RWPE2 (cell line): ENCODE measurements around the gene PKD2.
A peak's percentile ranks its signal among the peaks of the same experiment; 100 is the strongest.

Experiments used
- ATAC-seq: fragments of 200-7000 bp; cut with Tn5 transposase; 3 replicates; pipeline ENCODE4 v1.9.1; 2021; ENCODE audit warnings: low read depth
- DNase-seq: peaks from one replicate; pipeline ENCODE4 v3.0.0-alpha.2; 2020; ENCODE audit warnings: low spot score
- H3K27ac ChIP-seq: fragments of 450-650 bp; 2 replicates; pipeline ENCODE4 v1.5.1; 2017; ENCODE audit warnings: mild to moderate bottlenecking; ENCODE audit not compliant: poor library complexity, severe bottlenecking
- H3K27me3 ChIP-seq: fragments of 250-450 bp; sonication (Bioruptor Pico); 2 replicates; pipeline ENCODE4 v1.5.1; 2021; ENCODE audit warnings: mild to moderate bottlenecking, moderate library complexity; ENCODE audit not compliant: insufficient read depth, poor library complexity, severe bottlenecking
- H3K36me3 ChIP-seq: fragments of 250-450 bp; sonication (Bioruptor Pico); 2 replicates; pipeline ENCODE4 v1.5.1; 2020; ENCODE audit warnings: low read depth, mild to moderate bottlenecking, moderate library complexity
- H3K4me1 ChIP-seq: fragments of 250-450 bp; sonication (Bioruptor Pico); 2 replicates; pipeline ENCODE4 v1.5.1; 2021; ENCODE audit warnings: mild to moderate bottlenecking, moderate library complexity; ENCODE audit not compliant: insufficient read depth, poor library complexity, severe bottlenecking
- H3K4me3 ChIP-seq: fragments of 250-450 bp; sonication (Bioruptor Pico); 2 replicates; pipeline ENCODE4 v1.5.1; 2021; ENCODE audit warnings: mild to moderate bottlenecking, moderate library complexity; ENCODE audit not compliant: severe bottlenecking
- H3K9me3 ChIP-seq: fragments of 250-450 bp; sonication (Bioruptor Pico); 2 replicates; pipeline ENCODE4 v1.5.1; 2021; ENCODE audit warnings: mild to moderate bottlenecking, moderate library complexity; ENCODE audit not compliant: severe bottlenecking
- TF ChIP-seq, protein P1 (sequence below): fragments of 450-650 bp; IDR thresholded peaks from one replicate; pipeline ENCODE4 v1.5.1; 2017; ENCODE audit warnings: mild to moderate bottlenecking, moderate library complexity; ENCODE audit not compliant: poor library complexity, severe bottlenecking

The PKD2 gene

DNA sequence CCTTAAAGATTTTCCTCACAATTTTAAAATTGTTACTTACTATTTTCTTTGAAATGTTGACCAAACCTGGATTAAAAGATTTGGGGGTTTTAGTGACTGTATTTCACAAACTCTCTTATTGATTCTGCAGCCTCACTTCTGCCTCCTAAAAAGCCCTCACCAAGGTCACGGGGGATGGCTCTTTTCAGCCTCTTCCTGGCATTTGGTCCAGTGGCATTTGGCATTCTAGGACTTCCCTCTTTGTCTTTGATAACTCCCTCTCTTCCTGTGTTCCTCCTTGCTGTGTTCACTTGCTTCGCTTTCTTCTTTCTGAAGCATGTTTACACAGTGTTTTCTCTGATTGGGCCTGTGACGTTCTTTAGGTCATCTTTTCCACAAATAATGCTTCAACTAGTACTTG is 21.5 kb downstream of the PKD2 start:
- Histone ChIP-seq H3K27ac (no peak overlapping the region), H3K4me1 (peaks cover 8% of the 10 kb centered on the region), H3K9me3 (no peaks in the 10 kb centered on the region), H3K36me3 (peaks cover 18% of the 10 kb centered on the region), H3K4me3 (no peak overlapping the region), H3K27me3 (no peaks in the 10 kb centered on the region)
- ATAC-seq: no peak
- TF ChIP-seq, protein P1, sequence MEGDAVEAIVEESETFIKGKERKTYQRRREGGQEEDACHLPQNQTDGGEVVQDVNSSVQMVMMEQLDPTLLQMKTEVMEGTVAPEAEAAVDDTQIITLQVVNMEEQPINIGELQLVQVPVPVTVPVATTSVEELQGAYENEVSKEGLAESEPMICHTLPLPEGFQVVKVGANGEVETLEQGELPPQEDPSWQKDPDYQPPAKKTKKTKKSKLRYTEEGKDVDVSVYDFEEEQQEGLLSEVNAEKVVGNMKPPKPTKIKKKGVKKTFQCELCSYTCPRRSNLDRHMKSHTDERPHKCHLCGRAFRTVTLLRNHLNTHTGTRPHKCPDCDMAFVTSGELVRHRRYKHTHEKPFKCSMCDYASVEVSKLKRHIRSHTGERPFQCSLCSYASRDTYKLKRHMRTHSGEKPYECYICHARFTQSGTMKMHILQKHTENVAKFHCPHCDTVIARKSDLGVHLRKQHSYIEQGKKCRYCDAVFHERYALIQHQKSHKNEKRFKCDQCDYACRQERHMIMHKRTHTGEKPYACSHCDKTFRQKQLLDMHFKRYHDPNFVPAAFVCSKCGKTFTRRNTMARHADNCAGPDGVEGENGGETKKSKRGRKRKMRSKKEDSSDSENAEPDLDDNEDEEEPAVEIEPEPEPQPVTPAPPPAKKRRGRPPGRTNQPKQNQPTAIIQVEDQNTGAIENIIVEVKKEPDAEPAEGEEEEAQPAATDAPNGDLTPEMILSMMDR: no peak
- DNase-seq: no peak

DNA sequence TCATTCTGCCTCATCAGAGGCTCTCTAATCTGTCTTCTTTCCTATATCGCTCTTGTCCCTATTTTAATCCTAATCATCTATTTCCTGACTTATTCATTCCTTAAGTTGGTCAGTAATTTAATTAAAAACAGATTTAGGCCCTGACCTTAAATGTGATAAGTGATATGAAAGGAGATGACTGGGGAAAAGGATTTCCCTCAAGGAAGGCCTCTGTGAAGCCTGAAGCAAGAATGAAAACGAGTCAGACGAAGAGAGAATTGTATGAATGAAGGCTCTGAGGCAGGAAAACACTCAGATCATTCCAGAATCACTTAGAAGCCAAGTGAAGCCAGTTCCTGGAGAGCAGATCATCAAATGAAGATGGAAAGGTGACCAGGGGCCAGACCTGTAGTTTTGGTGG is 22.1 kb downstream of the PKD2 start:
- no peak for DNase-seq
- H3K36me3 ChIP-seq: peaks cover 17% of the 10 kb centered on the region
- H3K9me3 ChIP-seq: no peaks in the 10 kb centered on the region
- no peak for ATAC-seq
- peaks cover 8% of the 10 kb centered on the region for H3K4me1 ChIP-seq
- no peak overlapping the region for H3K27ac ChIP-seq
- no peaks in the 10 kb centered on the region for H3K27me3 ChIP-seq
- TF ChIP-seq, protein P1: no peak
- no peak overlapping the region for H3K4me3 ChIP-seq

DNA sequence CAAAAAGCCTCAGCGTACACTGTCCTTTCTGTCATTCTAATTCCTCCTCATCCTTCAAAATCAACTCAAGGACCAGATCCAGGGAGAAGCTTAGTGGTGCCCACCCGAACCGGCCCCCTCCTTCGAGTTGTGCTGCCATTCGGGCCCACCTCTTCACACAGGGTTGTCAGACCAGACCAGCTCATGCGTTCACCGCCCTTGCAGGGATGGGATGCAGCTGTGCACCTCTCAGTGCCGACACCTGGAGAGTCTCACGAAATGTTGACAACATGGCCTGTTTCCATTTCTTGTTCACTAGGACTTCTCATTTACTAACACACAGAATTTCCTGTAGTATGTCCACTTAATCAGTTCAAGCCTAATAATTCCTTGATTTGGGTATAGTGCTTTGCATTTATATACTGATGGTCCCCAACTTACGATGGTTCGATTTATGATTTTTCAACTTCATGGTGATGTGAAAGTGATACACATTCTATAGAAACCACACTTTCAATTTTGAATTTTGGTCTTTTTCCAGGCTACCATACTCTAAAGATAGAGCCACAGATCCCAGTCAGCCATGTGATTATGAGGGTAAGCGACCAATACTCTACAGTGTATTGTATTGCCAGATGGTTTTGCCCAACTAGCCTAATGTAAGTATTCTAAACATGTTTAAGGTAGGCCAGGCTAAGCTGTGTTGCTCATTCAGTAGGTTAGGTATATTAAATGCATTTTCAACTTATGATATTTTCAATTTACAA is 23.3 kb downstream of the PKD2 start:
- ATAC-seq (no peak), DNase-seq (no peak)
- Histone ChIP-seq H3K36me3 (peaks cover 21% of the 10 kb centered on the region), H3K27me3 (no peaks in the 10 kb centered on the region), H3K9me3 (no peaks in the 10 kb centered on the region), H3K4me3 (no peak overlapping the region), H3K4me1 (peaks cover 8% of the 10 kb centered on the region), H3K27ac (no peak overlapping the region)
- TF ChIP-seq, protein P1: no peak

DNA sequence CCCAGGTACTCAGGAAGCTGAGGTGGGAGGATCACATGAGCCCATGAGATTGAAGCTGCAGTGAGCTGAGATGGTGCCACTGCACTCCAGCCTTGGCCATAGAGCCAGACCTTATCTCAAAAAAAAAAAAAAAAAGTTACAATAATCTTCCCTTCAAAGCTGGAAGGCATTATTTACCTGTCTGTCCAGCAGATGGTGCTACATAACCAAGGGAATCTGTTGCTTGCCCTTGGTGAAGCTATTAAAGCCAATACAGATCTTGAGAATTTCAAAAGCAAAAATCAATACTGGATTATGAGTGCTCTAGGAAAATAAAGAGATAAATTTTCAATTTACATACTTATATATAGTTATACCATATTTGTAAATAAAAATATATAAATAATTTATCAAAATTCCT is 25.9 kb downstream of the PKD2 start:
- TF ChIP-seq, protein P1: peak; percentile 80
- no peak for DNase-seq
- no peak overlapping the region for H3K4me3 ChIP-seq
- peaks cover 42% of the 10 kb centered on the region for H3K36me3 ChIP-seq
- no peaks in the 10 kb centered on the region for H3K9me3 ChIP-seq
- H3K27ac ChIP-seq: no peak overlapping the region
- ATAC-seq: peak; percentile 53; the same call in 2 of the 3 replicates
- H3K4me1 ChIP-seq: peaks cover 4% of the 10 kb centered on the region
- H3K27me3 ChIP-seq: no peaks in the 10 kb centered on the region

DNA sequence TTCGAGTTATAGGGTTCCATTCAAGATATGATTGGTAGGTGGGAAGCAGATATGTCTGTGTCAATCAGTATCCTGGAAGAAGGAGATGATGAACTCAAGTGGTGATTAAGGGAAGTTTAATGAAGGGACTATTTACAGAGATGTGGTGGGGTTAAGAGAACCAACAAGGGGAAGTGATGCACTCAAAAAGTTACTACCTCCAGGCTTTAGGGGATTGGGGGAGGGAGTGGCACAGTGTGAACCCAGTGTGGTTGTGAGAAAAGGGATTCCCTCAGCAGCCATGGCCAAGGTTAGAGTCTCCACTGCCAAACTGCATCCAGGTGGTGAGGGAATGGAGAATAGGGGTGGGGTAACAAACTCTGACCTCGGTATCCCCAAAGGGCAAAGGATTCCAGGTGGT is 27.9 kb downstream of the PKD2 start:
- Histone ChIP-seq H3K27me3 (no peaks in the 10 kb centered on the region), H3K36me3 (peaks cover 59% of the 10 kb centered on the region), H3K4me1 (no peaks in the 10 kb centered on the region), H3K27ac (no peak overlapping the region), H3K9me3 (no peaks in the 10 kb centered on the region), H3K4me3 (no peak overlapping the region)
- TF ChIP-seq, protein P1: no peak
- DNase-seq: no peak
- ATAC-seq: no peak
